ENCODE measurements around the gene GAS5.
"Not testable (repeated sequence)": the region's sequence is repeated elsewhere in the genome, so short reads cannot be mapped to it uniquely, and the experiment has no call there.

Gene GAS5

DNA sequence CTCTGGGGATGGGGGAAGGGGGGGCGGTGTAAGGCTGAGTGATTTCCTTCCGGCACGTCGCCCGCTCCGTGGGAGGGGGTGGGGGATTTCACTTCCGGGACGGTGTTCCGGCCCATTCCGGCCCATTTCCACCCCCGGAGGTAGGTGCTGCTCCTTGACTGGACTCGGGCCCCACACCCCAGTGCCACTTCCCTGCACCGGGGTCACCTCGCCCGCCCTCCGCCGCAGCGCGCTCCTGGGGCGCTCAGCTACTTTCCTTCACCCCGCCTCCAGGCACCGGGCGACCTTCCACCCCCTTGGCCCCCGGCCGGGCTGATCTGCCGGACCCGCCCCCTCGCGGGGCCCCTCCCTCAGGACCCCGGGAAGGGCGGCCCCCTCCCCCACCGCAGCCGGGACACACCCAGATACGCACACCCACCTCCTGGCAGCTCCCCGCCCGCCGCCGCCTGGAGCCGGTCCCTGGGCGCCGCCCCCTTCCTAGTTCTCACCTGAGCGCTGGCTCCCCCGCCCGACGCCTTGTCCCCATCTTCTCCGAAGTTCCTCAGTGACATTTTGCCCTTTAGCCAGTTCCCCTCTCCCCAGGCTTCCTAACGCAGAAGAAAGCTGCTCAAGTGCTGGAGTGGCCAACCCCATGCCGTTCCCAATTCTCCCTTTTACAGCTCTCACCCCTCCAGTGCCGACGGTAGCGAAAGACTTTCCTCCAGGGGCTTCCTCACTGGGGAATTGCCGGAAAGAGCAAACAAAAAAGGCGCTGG, 654 bp upstream of the GAS5 start, which contains the start of gene ZBTB37:
Gene ZBTB37, plus strand, starts transcription at position 115 of the 755 bp plus-strand sequence. CDS start 1,846 bp downstream, outside the sequence.
- peak; percentile 90 to 94 for DNase-seq

DNA sequence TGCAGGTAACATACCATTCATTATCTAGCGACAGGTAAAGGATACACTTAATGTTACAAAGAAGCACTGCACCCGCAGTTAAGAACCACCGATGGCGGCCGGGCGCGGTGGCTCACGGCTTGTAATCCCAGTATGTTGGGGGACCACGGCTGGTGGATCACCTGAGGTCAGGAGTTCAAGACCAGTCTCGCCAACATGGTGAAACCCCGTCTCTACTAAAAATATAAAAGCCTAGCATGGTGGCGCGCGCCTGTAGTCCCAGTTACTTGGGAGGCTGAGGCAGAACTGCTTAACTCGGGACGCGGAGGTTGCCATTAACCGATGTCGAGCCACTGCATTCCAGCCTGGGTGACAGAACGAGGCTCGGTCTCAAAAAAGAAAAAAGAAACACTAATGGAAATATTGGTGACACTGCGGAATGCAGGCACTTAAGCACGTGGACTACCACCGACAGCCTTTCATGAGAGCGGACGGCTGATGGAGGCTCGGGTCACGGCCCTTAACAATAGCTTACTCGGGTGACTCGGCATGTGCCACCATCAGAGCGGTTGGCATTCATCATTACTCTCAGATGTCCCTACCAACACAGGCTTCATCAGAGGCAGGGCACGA, 542 bp downstream of the GAS5 start:
- no peak for DNase-seq

DNA sequence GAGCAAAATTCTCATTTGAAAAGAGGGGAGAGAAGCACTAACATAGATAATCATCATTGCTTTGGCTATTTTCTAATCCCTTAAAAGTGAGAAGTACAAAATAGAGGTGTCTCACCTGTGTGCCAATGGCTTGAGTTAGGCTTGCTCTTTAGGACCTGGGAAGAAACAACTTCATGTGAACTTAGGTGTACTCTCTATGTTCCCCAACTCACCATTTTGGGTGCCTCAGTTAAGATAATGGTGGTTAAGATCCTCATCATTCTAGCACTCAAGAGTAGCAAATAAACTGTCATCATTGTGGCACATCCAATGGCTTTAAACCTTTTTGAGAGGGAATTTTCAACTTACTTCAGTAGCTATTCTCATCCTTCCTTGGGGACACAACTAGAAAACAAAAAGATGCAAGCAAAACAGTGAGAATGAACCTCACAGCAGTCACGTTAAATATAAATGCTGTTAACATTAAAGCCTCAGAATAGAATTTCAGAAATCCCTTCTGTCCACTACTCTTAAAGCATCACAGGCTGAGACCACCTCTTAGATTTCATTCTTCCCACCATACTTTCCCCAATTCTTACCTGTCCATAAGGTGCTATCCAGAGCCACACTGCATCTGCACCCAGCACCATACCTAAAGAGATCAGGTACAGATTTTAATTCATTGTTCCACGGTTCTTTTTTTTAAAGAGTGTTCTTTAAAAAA, 1.2 kb downstream of the GAS5 start:
- DNase-seq: no peak

DNA sequence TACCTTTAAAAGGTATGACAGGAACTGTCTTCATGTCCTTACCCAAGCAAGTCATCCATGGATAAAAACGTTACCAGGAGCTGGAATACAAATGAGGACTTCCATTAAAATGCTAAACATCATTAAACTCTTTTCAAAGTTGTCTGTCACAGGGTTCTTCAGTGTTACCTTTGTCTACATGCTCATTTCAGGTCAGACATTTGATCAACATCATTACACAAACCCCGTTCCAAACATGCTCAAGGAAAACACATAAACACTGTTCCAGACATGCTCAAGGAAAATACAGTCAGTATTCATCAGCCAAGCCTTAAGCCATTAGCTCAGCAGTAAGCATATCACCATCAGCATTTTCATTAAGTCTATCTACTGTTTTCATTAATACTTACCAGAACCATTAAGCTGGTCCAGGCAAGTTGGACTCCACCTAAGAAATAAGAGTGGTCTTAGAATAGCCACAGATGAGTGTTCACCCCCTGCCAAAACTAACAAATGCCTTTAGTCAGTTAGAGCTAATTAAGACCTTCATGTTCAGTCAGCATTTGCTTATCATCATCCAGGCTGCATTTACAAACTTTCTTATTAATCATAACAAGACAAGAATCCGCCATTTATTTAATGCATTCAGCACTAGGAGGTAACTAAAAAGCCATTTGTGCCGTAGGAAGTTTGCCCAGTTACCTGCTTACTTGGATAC, 2.2 kb downstream of the GAS5 start:
- peak in 1 of 2 donors; percentile 23 for DNase-seq

DNA sequence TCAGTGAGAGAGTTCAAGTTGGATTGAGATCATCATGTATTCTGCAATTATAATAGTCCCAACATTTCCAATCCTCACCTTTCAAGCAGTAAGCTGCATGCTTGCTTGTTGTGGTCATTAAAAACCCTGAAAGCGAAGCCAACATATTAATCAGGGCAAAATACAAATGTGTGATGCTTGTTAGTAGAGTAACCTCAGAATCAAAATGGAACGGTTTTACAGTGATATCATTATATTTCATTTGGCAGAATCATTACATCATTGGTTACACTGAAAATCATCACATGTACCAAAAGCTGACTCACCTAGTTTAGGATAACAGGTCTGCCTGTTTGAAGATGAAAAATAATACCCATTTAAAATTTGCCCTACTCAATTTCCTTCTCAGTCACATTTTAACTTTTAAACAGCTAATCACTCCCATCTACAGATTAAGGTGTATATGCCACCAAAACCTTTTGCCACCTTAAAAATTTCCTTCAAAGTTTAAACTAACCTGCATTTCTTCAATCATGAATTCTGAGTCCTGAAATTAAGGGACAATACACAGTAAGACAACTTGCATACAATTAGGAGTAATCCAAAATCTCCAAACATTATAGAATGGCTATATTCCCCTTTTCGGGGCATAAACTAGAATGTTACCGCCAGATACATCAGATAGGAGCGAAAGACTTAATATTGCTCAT, 3.5 kb downstream of the GAS5 start:
- peak in 1 of 2 donors; percentile 29 for DNase-seq

DNA sequence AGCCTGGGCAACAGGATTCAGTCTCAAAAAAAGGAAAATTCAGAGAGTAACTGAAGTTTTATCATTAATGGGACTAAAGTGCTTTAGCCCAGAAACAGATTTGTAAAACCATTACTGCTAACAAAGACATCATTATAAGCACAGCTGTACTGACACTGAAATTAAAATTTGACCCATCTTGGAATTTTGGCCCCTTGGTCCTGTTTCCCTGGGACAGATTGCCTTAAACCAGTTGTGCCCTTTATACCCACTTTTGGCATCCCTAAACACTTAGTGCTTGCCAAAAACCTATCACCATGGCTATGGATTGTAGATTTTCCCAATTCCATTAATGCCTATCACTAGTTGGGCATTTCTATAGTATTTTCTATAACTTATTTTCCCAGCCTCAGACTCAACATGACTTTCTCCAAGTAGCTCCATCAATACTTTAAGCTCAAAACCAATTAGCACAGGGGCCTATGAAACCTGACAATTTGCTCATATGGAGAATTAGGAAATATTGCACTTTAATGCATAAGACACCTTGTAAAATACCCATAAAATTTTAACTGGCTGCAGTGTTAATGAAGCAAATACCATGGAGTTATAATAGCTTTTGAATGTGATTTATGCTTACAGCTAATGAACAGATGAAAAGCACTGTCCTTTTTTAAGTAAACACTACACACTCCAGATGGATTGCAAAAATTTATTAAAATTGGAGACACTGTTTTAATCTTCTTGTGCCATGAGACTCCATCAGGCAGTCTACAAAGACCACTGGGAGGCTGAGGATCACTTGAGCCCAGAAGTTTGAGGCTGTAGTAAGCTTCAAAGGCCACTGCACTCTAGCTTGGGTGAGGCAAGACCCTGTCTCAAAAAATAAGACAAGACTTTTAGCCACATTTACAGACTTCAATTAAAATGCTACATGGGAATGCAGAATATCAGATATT, 4.3 kb downstream of the GAS5 start:
- no peak for DNase-seq

DNA sequence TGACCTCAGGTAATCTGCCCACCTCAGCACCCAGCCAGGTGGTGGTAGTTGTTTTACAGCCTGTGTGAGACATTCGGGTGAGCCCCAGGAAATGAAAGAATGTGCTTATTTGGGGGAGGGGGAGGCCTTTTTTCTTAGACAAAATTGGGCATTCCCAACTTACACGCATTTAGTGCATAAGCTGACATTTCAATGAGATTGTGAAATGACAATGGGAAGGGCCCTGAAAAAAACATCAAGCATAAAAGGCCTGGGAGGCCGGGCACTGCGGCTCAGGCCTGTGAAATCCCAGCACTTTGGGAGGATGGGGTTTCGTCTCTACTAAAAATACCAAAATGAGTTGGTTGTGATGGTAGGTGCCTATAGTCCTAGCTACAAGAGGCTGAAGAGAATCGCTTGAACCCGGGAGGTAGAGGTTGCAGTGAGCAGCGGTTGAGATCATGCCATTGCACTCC, 5.0 kb downstream of the GAS5 start:
- DNase-seq: no peak

DNA sequence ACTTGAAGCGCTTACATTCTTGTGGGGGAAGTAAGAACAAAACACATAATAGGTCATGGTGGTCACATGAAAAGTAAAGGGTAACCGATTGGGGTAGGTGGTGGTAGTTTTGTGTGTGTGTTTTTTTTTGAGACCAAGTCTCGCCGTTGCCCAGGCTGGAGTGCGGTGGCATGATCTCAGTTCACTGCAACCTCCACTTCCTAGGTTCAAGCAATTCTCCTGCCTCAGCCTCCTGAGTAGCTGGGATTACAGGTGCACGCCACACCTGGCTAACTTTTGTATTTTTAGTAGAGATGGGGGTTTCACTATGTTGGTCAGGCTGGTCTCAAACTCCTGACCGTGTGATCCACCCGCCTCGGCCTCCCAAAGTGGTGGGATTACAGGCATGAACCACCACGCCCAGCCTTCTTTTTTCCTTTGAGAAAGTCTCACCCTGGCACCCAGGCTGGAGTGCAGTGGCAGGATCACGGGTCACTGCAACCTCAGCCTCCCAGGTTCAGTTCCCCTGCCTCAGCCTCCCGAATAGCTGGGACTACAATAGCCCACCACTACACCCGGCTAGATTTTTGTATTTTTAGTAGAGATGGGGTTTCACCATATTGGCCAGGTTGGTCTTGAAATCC, 5.5 kb downstream of the GAS5 start:
- not testable (repeated sequence) for DNase-seq

DNA sequence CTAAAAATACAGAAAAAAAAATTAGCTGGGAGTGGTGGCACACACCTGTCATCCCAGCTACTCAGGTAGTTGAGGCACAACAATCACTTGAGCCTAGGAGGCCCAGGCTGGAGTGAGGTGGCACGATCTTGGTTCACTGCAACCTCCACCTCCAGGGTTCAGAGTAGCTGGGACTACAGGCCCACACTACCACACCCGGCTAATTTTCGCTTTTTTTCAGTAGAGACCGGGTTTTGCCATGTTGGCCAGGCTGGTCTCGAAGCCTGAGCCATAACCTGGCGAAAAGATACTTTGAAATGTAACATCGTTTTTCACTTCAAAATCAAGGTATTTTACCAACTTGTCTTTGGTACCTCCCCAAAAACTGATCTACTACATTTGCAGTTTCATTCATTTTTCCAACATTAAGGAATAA, 6.1 kb downstream of the GAS5 start:
- no peak for DNase-seq

DNA sequence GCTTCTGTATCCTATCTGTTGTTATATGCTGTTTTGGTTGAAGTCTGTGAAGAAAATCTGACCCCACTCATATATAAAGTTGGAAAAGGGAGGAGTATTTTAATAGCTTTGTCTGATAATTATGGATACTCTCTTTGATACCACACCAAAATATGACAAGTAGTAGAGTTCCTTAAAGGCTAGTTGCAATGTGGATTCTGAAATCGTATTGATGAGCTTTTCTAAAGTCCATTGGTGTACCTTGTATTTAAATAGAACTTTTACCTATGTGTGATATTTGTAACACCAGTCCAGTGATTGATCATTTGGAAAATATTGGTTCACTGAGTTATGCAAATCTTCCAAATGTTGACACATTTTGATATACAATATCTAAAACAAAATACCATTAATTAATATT, 7.7 kb downstream of the GAS5 start:
- no peak for DNase-seq

DNA sequence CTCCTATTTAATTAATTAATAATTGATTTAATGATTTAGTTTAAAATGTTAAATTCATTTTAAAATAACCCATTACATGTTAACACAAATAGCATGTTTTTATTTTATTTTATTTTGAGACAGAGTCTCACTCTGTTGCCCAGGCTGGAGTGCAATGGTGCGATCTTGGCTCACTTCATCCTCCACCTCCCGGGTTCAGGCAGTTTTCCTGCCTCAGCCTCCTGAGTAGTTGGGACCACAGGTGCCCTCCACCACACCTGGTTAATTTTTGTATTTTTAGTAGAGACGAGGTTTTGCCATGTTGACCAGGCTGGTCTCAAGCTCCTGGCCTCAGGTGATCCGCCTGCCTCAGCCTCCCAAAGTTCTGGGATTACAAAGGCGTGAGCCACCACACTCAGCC, 8.2 kb downstream of the GAS5 start:
- not testable (repeated sequence) for DNase-seq

DNA sequence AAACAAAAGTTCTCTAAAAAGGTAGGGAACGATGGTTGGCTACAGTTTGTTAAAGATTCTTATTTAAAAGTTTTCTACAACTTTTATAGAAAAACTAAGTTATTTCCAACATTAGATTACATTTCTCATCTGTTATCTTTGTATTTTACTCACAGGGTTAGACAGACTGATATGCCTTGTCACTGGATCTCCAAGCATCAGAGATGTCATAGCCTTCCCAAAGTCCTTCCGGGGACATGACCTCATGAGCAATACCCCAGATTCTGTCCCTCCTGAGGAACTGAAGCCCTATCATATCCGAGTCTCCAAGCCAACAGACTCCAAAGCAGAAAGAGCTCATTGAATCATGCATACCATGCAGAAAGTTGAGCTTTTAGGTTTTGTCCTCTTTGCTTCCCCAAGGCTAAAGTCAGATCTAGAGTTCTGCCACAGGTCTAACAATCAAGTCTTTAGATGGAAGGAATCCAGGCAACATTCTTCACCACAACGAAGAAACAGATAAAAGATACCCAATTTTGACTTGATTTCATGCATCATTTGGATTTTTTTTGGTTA, 10.3 kb downstream of the GAS5 start:
- no peak for DNase-seq

DNA sequence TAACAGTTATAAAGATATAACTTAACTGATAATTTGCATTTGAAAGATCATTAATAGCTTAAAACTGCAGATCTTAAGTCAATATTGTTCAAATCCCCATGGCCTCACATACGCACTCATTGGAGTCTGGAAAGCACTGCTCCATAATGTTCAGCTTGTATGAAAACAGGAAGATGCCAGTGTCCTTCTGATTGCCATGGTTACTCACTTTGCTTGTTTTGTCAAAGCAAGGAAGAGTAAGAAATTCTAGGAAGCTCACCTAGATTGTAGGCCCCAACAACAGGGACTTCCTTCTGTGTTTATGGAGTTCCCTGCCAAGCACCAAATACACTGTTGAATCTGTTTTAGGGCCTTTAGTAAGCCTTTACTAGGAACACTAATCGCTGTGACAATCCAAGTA, 10.9 kb downstream of the GAS5 start:
- DNase-seq: no peak

DNA sequence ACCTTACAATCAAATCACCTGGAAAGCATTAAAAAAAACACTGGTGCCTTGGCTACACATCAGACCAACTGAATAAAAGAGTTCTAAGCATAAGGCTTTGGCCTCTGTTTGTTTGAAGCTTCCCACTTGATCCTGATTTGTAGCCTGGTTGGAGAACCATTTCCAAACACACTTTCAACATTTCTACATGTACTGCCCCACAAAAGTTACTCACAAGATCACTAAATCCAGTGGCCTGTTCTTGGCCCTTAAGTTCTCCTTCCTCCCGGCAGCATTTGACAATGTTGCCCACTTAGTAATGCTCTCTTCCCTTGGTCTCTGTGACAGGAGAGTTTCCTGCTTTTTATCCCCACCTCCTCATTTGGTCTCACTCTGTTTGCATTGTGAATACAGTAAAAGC, 11.8 kb downstream of the GAS5 start:
- no peak for DNase-seq

DNA sequence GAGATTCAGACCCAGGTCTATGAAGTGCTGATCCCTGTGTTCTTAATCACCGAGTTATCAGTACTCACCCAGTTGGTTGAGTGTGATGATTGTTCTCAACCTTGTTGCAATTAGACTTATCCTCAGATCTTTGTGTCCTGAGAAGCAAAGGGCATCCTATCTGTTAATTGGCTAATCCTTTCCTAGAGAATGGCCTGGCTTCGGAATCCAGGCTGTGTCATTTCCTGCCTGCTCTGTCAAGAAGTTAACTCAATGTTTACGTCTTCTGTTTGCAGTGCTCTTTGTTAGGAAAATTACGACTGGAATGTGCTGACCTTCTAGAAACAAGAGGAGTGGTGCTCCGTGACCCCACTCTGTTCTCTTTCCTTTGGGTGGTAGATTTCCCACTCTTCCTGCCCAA, 14.7 kb downstream of the GAS5 start:
- no peak for DNase-seq

DNA sequence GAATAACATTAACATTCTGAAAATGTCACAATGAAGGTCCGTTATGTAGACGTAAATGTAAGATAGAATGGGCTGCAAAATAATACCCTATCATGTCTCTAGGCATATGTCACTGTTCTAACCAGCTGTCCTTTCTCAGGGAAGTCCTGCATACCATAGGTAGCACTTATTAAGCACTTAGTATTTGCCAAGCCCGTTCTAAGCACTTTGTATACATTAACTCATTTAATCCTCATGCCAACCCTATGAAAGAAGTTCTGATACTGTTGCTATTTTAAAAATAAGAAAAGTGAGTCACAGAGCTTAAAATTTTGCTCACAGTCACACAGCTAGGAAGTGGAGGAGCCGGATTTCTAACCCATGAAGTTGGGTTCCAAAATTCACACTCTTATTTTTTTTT, 15.7 kb downstream of the GAS5 start:
- DNase-seq: no peak

DNA sequence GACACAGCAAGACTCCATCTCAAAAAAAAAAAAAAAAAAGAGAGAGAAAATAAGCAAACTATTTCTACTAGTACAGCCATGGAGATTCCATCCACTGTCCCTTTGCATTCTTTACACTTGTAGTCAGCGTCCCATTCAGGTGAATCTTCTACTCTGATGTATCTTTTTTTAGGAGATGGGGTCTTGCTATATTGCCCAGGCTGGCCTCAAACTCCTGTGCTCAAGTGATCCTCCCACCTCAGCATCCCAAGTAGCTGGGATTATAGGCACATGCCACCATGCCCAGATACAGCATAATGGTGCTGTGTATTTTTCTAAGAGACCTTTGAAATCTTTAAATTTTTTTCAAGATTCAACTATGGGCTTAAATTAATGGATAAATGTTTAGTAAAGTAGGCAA, 35.0 kb downstream of the GAS5 start:
- no peak for DNase-seq

DNA sequence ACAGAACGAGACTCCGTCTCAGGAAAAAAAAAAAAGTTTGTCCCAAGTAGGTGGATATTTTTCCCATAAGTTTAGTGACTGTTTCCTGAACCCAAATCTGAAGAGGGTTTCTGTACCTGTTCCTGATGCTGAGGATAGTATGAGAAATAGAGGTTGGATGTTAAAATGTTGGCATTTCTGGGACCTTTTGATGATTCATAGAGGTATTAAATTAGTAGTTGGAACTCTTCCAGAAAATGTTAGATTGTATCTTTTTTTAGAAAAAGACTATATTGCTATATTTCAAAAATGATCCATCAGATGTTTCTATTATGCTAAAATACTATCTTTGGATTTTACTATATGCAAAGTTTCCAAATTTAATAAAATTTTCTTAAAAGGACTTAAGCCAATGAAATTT, 40.2 kb downstream of the GAS5 start:
- DNase-seq: no peak

DNA sequence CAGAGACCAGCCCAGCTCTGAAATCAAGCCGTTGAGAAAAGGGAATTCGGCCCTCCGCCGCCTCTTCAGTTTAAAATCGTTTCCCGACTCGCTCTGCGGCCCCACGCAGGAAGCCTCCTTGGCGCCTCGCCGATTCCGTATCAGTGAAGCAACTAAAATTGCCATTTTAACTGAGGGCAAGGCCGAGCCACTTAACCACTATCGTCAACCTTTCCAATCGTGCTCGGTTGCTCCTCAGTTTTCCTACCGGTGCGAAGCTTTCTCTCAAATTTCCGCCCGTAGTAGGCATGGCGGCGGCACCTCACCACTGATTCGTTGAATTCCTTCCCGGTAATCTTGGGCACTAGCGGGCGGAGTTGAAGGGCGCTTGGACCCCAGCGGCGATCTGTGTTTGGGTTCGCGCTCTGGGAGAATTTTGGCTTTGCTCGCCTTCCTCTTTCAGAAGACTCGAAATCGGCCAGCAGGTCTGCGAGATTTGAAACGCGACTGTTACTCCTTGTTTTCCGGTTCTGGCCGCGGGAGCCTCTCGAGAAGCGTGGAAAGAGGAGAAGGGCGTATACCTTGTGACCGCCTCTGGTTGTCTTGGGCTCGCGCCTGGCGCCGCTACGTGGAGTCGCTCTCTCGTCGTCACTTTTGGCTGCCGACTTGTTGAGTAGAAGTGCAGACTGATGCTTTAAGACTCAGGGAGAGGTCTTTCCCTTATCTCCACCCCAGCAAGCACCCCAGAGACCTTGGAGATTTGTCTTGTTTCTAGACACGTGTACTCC, 43.3 kb downstream of the GAS5 start, which contains the start of the genes CENPL and DARS2:
Gene CENPL, minus strand, starts transcription at position 569 of the 767 bp plus-strand sequence. CDS start 13,584 bp downstream, outside the sequence.
Gene DARS2, plus strand, starts transcription at position 359 of the 767 bp plus-strand sequence. CDS start 557 bp downstream, outside the sequence.
- peak; percentile 90 to 94 for DNase-seq
